KMS-11 (cell line): Measurements from ENCODE around the gene SSTR5.

Experiments used
- H2AFZ ChIP-seq: fragments of 200-600 bp; sonication (generic); 2 replicates; pipeline ENCODE4 v1.6.1; 2016; ENCODE audit warnings: antibody characterized with exemption, mixed run types, low read depth
- H3K27ac ChIP-seq: fragments of 200-600 bp; sonication (generic); 2 replicates; pipeline ENCODE4 v1.6.1; 2016; ENCODE audit warnings: mild to moderate bottlenecking, mixed run types
- H3K27me3 ChIP-seq: fragments of 200-600 bp; sonication (generic); 2 replicates; pipeline ENCODE4 v1.6.1; 2017; ENCODE audit warnings: mild to moderate bottlenecking, low read depth, mixed run types, moderate library complexity; ENCODE audit not compliant: insufficient read depth
- H3K36me3 ChIP-seq: fragments of 200-600 bp; sonication (generic); 2 replicates; pipeline ENCODE4 v1.6.1; 2017; ENCODE audit warnings: mild to moderate bottlenecking, mixed run types; ENCODE audit not compliant: insufficient read depth
- H3K4me1 ChIP-seq: fragments of 200-600 bp; sonication (generic); 2 replicates; pipeline ENCODE4 v1.6.1; 2016; ENCODE audit warnings: mild to moderate bottlenecking, low read depth, mixed run types; ENCODE audit not compliant: poor library complexity, severe bottlenecking
- H3K4me2 ChIP-seq: fragments of 200-600 bp; sonication (generic); 2 replicates; pipeline ENCODE4 v1.7.0; 2016; ENCODE audit warnings: mild to moderate bottlenecking, mixed run types
- H3K4me3 ChIP-seq: fragments of 200-600 bp; sonication (generic); IDR thresholded peaks from 2 replicates; pipeline ENCODE4 v1.6.1; 2017; ENCODE audit warnings: low read depth, low read length, mixed read lengths; ENCODE audit not compliant: insufficient read depth
- H3K79me2 ChIP-seq: fragments of 200-600 bp; sonication (generic); 2 replicates; pipeline ENCODE4 v1.6.1; 2016; ENCODE audit warnings: low read depth, mixed run types; ENCODE audit not compliant: insufficient read depth
- H3K9ac ChIP-seq: fragments of 200-600 bp; sonication (generic); 2 replicates; pipeline ENCODE4 v1.6.1; 2016; ENCODE audit warnings: mild to moderate bottlenecking, mixed run types
- H4K20me1 ChIP-seq: fragments of 200-600 bp; sonication (generic); 2 replicates; pipeline ENCODE4 v1.6.1; 2016; ENCODE audit warnings: mild to moderate bottlenecking, mixed run types; ENCODE audit not compliant: insufficient read depth
- TF ChIP-seq, protein P1 (sequence below): fragments of 200-600 bp; sonication (generic); conservative IDR thresholded peaks from 2 replicates; pipeline ENCODE4 v1.6.1; 2017; ENCODE audit warnings: low read depth, mild to moderate bottlenecking, antibody characterized with exemption, low read length, moderate library complexity, mixed read lengths

Gene SSTR5

GRCh38 chr16:1029259-1029545, 43.3 kb upstream of the SSTR5 start:
- TF ChIP-seq, protein P1, sequence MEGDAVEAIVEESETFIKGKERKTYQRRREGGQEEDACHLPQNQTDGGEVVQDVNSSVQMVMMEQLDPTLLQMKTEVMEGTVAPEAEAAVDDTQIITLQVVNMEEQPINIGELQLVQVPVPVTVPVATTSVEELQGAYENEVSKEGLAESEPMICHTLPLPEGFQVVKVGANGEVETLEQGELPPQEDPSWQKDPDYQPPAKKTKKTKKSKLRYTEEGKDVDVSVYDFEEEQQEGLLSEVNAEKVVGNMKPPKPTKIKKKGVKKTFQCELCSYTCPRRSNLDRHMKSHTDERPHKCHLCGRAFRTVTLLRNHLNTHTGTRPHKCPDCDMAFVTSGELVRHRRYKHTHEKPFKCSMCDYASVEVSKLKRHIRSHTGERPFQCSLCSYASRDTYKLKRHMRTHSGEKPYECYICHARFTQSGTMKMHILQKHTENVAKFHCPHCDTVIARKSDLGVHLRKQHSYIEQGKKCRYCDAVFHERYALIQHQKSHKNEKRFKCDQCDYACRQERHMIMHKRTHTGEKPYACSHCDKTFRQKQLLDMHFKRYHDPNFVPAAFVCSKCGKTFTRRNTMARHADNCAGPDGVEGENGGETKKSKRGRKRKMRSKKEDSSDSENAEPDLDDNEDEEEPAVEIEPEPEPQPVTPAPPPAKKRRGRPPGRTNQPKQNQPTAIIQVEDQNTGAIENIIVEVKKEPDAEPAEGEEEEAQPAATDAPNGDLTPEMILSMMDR: no peak
- H3K36me3 ChIP-seq: no peaks in the 10 kb centered on the region
- H3K4me3 ChIP-seq: no peak overlapping the region
- no peaks in the 10 kb centered on the region for H3K4me1 ChIP-seq
- H3K79me2 ChIP-seq: no peaks in the 10 kb centered on the region
- H3K4me2 ChIP-seq: no peak overlapping the region
- H3K9ac ChIP-seq: no peak overlapping the region
- H3K27me3 ChIP-seq: peaks cover 83% of the 10 kb centered on the region
- no peak overlapping the region for H3K27ac ChIP-seq
- no peak overlapping the region for H2AFZ ChIP-seq
- H4K20me1 ChIP-seq: no peaks in the 10 kb centered on the region

GRCh38 chr16:1030473-1030901, 42.1 kb upstream of the SSTR5 start:
- Histone ChIP-seq H3K27me3 (peaks cover 75% of the 10 kb centered on the region), H4K20me1 (no peaks in the 10 kb centered on the region), H3K4me2 (no peak overlapping the region), H3K9ac (no peak overlapping the region), H3K36me3 (no peaks in the 10 kb centered on the region), H3K27ac (no peak overlapping the region), H3K4me3 (no peak overlapping the region), H2AFZ (no peak overlapping the region), H3K79me2 (no peaks in the 10 kb centered on the region), H3K4me1 (no peaks in the 10 kb centered on the region)
- TF ChIP-seq, protein P1: no peak

- Histone ChIP-seq H3K79me2 (no peaks in the 10 kb centered on the region), H3K4me3 (no peak overlapping the region), H2AFZ (no peak overlapping the region), H3K4me2 (no peak overlapping the region), H3K9ac (no peak overlapping the region), H3K4me1 (no peaks in the 10 kb centered on the region), H3K36me3 (no peaks in the 10 kb centered on the region), H4K20me1 (no peaks in the 10 kb centered on the region), H3K27ac (no peak overlapping the region), H3K27me3 (peaks cover 78% of the 10 kb centered on the region)
- TF ChIP-seq, protein P1: no peak
Observed at GRCh38 chr16:1031666-1032065, 40.9 kb upstream of the SSTR5 start.

DNA sequence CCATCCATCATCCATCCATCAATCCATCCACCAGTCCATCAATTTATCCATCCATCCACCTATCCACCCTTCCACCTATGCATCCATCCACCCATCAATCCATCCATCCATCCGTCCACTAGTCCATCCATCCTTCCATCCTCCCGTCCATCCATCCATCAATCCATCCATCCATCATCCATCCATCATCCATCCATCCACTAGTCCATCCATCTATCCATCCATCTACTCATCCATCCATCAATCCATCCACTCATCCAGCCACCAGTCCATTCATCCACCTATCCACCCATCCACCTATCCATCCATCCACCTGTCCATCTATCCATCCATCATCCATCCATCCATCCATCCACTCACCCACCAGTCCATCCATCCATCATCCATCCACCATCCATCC, 39.9 kb upstream of the SSTR5 start:
- no peaks in the 10 kb centered on the region for H3K36me3 ChIP-seq
- no peak overlapping the region for H3K4me3 ChIP-seq
- TF ChIP-seq, protein P1: no peak
- H3K27me3 ChIP-seq: peaks cover 76% of the 10 kb centered on the region
- H3K9ac ChIP-seq: no peak overlapping the region
- no peaks in the 10 kb centered on the region for H4K20me1 ChIP-seq
- no peak overlapping the region for H3K4me2 ChIP-seq
- no peak overlapping the region for H3K27ac ChIP-seq
- H3K4me1 ChIP-seq: no peaks in the 10 kb centered on the region
- H2AFZ ChIP-seq: no peak overlapping the region
- no peaks in the 10 kb centered on the region for H3K79me2 ChIP-seq

DNA sequence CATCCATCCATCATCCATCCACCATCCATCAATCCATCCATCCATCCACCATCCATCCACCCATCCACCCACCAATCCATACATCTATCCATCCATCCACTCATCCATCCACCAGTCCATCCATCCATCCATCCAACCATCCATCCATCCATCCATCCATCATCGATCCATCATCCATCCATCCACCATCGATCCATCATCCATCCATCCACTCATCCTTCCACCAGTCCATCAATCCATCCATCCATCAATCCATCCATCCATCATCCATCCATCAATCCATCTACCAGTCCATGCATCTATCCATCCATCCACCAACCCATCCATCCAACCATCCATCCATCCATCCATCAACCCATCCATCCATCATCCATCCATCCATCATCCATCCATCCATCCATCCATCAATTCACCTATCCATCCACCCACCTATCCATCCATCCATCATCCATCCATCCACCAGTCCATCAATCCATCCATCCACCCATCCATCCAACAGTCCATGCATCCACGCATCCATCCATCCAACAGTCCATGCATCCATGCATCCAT, 39.3 kb upstream of the SSTR5 start:
- H3K4me2 ChIP-seq: no peak overlapping the region
- H3K4me3 ChIP-seq: no peak overlapping the region
- no peaks in the 10 kb centered on the region for H3K4me1 ChIP-seq
- no peak overlapping the region for H2AFZ ChIP-seq
- H3K27ac ChIP-seq: no peak overlapping the region
- no peaks in the 10 kb centered on the region for H3K79me2 ChIP-seq
- no peak overlapping the region for H3K9ac ChIP-seq
- no peaks in the 10 kb centered on the region for H3K36me3 ChIP-seq
- TF ChIP-seq, protein P1: no peak
- no peaks in the 10 kb centered on the region for H4K20me1 ChIP-seq
- H3K27me3 ChIP-seq: peaks cover 76% of the 10 kb centered on the region
